Parathyroid adenoma (tissue), 2 donors: Measurements from ENCODE around the gene C18orf63.

ENCODE experiments used
- H2AFZ ChIP-seq: fragments of 300-600 bp; sonication (generic); one replicate; pipeline ENCODE4 v1.7.0; 2017; ENCODE audit warnings: antibody characterized with exemption, mild to moderate bottlenecking
- H3K27ac ChIP-seq: fragments of 300-600 bp; sonication (generic); one replicate; pipeline ENCODE4 v1.7.0; 2017
- H3K27me3 ChIP-seq: fragments of 300-600 bp; sonication (generic); one replicate; pipeline ENCODE4 v1.7.0; 2017; ENCODE audit warnings: low read length; ENCODE audit not compliant: control insufficient read depth, insufficient read depth
- H3K36me3 ChIP-seq: fragments of 300-600 bp; sonication (generic); one replicate; pipeline ENCODE4 v1.7.0; 2017; ENCODE audit warnings: low read length; ENCODE audit not compliant: control insufficient read depth, insufficient read depth
- H3K4me1 ChIP-seq: fragments of 300-600 bp; sonication (generic); one replicate; pipeline ENCODE4 v1.7.0; 2017; ENCODE audit warnings: control low read depth
- H3K4me2 ChIP-seq: fragments of 300-600 bp; sonication (generic); one replicate; pipeline ENCODE4 v1.7.0; 2017; ENCODE audit warnings: low read length
- H3K4me3 ChIP-seq: fragments of 300-600 bp; sonication (generic); one replicate; pipeline ENCODE4 v1.7.0; 2017; ENCODE audit warnings: low read depth, low read length
- H3K79me2 ChIP-seq: fragments of 300-600 bp; sonication (generic); one replicate; pipeline ENCODE4 v1.7.0; 2017; ENCODE audit warnings: control low read depth
- H3K9ac ChIP-seq: fragments of 300-600 bp; sonication (generic); one replicate; pipeline ENCODE4 v1.7.0; 2017; ENCODE audit warnings: mild to moderate bottlenecking
- H3K9me3 ChIP-seq: fragments of 300-600 bp; sonication (generic); one replicate; pipeline ENCODE4 v1.7.0; 2017; ENCODE audit warnings: low read length; ENCODE audit not compliant: control insufficient read depth
- TF ChIP-seq, protein P1 (sequence below): fragments of 300-600 bp; sonication (generic); IDR thresholded peaks from one replicate; pipeline ENCODE4 v1.7.0; 2017; ENCODE audit warnings: antibody characterized with exemption, mild to moderate bottlenecking
- donor health status: primary hyperparathyroidism.

Gene C18orf63

GRCh38 chr18:74348581-74348980 lies 32.9 kb downstream of the C18orf63 start:
- H3K4me3 ChIP-seq, result no peak overlapping the region
- no peaks in the 10 kb centered on the region for H3K79me2 ChIP-seq
- H3K9ac ChIP-seq, result no peak overlapping the region
- H3K27me3 ChIP-seq, result no peaks in the 10 kb centered on the region
- H3K9me3 ChIP-seq, result no peaks in the 10 kb centered on the region
- H3K36me3 ChIP-seq, result no peaks in the 10 kb centered on the region
- H3K27ac ChIP-seq, result no peak overlapping the region
- H2AFZ ChIP-seq, result no peak overlapping the region
- no peaks in the 10 kb centered on the region for H3K4me1 ChIP-seq
- TF ChIP-seq, protein P1, sequence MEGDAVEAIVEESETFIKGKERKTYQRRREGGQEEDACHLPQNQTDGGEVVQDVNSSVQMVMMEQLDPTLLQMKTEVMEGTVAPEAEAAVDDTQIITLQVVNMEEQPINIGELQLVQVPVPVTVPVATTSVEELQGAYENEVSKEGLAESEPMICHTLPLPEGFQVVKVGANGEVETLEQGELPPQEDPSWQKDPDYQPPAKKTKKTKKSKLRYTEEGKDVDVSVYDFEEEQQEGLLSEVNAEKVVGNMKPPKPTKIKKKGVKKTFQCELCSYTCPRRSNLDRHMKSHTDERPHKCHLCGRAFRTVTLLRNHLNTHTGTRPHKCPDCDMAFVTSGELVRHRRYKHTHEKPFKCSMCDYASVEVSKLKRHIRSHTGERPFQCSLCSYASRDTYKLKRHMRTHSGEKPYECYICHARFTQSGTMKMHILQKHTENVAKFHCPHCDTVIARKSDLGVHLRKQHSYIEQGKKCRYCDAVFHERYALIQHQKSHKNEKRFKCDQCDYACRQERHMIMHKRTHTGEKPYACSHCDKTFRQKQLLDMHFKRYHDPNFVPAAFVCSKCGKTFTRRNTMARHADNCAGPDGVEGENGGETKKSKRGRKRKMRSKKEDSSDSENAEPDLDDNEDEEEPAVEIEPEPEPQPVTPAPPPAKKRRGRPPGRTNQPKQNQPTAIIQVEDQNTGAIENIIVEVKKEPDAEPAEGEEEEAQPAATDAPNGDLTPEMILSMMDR, result no peak
- H3K4me2 ChIP-seq, result no peak overlapping the region

- Histone ChIP-seq H3K27me3 (no peaks in the 10 kb centered on the region), H2AFZ (no peak overlapping the region), H3K9me3 (no peaks in the 10 kb centered on the region), H3K79me2 (no peaks in the 10 kb centered on the region), H3K4me3 (no peak overlapping the region), H3K9ac (no peak overlapping the region), H3K27ac (no peak overlapping the region), H3K4me2 (no peak overlapping the region), H3K4me1 (no peaks in the 10 kb centered on the region), H3K36me3 (no peaks in the 10 kb centered on the region)
- TF ChIP-seq, protein P1, result no peak
Measured at GRCh38 chr18:74351354-74351753, 35.7 kb downstream of the C18orf63 start.

GRCh38 chr18:74353169-74353775 lies 37.6 kb downstream of the C18orf63 start:
- Histone ChIP-seq H3K36me3 (no peaks in the 10 kb centered on the region), H3K4me1 (no peaks in the 10 kb centered on the region), H2AFZ (no peak overlapping the region), H3K79me2 (no peaks in the 10 kb centered on the region), H3K9ac (no peak overlapping the region), H3K4me2 (no peak overlapping the region), H3K27me3 (no peaks in the 10 kb centered on the region), H3K27ac (no peak overlapping the region), H3K4me3 (no peak overlapping the region), H3K9me3 (no peaks in the 10 kb centered on the region)
- TF ChIP-seq, protein P1, result peak; percentile 65

DNA sequence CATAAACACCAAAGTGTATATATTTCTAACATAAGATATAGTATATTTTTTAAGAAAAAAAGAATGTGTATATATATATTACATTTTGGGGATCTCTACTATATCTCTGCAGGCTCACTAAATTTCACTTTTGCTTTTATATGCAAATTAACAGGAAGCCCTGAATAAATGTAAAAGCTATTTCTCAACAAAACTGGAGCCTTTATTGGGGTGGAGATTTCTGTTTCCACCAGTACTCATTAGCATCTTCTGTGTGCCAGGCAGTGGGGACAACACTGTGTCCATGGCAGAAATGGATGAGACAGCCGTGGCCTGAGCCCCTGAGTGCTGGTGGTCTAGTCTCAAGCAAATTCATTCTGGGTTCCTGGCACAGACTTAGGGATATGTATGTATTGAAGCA lies 41.3 kb downstream of the C18orf63 start:
- Histone ChIP-seq H3K4me2 (no peak overlapping the region), H3K4me1 (no peaks in the 10 kb centered on the region), H2AFZ (no peak overlapping the region), H3K9ac (no peak overlapping the region), H3K36me3 (no peaks in the 10 kb centered on the region), H3K79me2 (no peaks in the 10 kb centered on the region), H3K27me3 (no peaks in the 10 kb centered on the region), H3K4me3 (no peak overlapping the region), H3K9me3 (no peaks in the 10 kb centered on the region), H3K27ac (no peak overlapping the region)
- TF ChIP-seq, protein P1, result no peak
